HG03175 (cell line): ENCODE data around the gene ZSWIM1.
A peak's percentile ranks its signal among the peaks of the same experiment; 100 is the strongest.

Experiments used
- ATAC-seq: cut with Tn5 transposase; IDR thresholded peaks from one replicate; pipeline ENCODE4 v1.9.1; 2021; ENCODE audit warnings: mild to moderate bottlenecking, moderate library complexity; ENCODE audit not compliant: unreplicated experiment

Gene ZSWIM1

GRCh38 chr20:45880988-45881788 is at the start of gene ZSWIM1:
ZSWIM1 (plus strand) TSS chr20:45881227; CDS start chr20:45882593, 1,366 bp downstream.
- peak; percentile 99 for ATAC-seq

- ATAC-seq, result no peak
Measured at GRCh38 chr20:45832619-45833018, 48.4 kb upstream of the ZSWIM1 start.

DNA sequence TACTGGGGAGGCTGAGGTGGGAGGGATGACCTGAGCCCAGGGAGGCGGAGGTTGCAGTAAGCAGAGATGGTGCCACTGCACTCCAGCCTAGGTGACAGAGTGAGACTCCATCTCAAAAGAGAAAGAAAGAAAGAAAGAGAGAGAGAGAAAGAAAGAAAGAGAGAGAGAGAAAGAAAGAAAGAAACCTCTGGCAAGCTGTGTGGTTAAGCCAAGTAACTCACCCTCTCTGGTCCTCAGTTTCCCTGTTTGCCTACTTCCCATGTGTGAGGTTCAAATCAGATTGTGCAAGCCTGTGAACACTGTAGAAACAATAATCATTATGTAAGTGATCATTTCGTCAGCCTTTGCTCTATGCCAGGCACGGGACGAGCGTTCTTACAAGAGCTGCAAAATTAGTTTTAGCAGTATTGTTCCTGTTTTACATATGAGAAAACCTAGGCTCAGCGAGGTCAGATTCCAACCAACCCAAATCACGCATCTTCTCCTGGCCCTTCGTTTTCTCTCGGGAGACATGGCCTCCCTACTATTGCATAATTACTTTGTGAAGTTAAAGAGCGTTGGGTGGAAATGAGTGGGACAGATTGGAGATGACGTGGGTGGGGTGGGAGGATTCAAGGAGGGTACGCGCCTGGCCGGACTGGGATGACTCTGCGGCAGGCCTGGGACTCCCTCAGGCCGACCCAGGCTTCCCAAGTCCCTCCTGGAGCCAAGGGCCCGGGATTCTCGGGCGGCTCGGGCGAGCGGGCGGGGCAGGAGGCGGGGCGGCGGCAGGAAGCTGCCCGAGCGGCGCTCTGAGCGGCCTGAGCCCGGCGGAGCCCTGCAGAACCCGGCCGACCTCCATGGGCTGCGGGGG is 47.8 kb upstream of the ZSWIM1 start, which contains the start of gene SNX21:
TSS of gene SNX21 (plus strand) at position 770 of the 853 bp plus-strand sequence. CDS start 121 bp downstream, outside the sequence.
- peak; percentile 55 for ATAC-seq

DNA sequence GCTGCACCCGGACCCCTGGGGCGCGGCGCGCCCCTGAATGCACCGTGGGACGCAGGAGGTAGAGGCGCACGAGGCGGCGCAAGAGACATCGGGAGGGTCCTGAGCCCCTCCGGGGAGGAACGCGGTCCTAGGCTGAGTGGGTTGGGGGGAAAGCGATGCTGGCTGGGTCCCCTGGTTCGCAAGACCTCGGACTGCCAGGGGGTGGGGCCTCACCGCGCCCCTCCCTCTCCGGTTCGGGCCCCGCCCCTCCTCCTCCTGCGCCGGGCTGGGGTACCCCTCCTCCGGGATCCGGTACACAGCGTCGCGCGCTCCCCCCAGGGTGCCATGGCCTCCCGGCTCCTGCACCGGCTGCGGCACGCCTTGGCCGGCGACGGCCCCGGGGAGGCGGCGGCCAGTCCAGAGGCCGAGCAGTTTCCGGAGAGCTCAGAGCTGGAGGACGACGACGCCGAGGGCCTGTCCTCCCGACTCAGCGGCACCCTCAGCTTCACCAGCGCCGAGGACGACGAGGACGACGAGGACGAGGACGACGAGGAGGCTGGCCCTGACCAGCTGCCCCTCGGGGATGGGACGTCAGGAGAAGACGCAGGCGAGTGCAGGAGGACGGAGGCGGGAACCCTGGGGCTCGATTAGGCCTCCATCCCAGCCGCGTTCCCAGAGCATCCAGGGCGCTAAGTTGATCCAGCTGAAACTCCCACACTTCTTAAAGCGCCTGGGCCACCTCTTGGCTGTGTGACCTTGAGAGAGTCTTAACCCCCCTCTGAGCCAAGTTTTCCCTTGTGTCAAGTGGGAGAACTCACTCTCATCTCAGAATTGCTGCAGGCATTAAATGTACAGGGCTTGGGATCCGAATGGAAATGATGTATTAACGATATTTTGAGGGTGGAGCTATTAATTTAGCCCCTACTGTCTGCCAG is 46.9 kb upstream of the ZSWIM1 start:
- peak; percentile 53 for ATAC-seq

DNA sequence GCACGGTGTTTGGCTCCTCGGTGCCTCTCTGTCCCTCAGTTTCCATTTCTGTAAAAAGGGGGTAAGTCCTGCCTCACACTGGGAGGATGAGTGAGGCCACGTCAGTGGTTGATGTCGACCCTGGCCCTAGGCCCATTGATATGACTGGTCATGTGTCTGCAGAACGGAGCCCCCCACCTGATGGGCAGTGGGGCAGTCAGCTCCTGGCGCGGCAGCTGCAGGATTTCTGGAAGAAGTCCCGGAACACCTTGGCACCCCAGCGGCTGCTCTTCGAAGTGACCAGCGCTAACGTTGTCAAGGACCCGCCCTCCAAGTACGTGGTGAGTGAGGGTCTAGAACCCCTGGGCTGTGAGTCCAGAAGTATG is 46.2 kb upstream of the ZSWIM1 start:
- no peak for ATAC-seq

DNA sequence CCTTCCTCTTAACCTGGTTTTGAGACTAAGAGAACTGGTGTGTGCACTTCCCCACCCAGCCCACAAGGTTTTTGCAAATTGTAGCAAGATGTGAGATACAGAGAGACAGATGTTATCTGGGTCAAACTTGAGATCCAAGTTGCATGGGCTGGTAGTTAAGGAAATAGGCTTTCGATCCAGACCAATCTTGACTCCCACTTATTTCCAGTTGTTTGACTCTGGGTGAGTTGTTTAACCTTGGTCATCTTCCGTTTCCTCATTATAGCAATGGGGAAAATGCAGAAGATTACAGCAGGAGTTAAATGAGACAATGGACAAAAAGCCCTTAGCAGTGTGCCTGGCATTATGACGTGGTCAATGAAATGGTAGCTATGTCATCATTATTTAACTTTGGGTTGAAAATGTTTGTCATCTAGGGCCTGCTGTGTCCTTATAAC is 45.7 kb upstream of the ZSWIM1 start:
- ATAC-seq, result no peak

- no peak for ATAC-seq
Measured at GRCh38 chr20:45835825-45836224, 45.2 kb upstream of the ZSWIM1 start.

DNA sequence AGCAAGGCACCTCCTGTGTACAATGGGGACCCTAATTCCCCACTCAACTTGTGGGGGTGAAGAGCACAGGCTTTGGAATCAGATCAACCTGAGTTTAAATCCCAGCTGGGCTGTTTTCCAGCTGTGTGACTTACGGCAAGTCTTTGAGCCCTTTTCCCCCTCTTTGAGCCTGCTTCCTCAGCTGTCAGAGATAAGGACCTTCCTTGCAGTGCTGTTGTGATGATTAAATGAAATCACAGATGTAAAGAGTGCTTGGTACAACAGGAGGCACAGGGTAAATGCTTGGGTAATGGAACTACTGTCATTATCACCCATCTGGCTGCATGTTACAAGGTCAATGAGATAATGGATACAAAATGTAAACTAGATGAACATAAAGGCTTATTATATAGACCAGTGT is 44.2 kb upstream of the ZSWIM1 start:
- ATAC-seq, result no peak

GRCh38 chr20:45840700-45841198 is 40.3 kb upstream of the ZSWIM1 start:
- no peak for ATAC-seq

- no peak for ATAC-seq
Measured at GRCh38 chr20:45841407-45842129, 39.5 kb upstream of the ZSWIM1 start.

DNA sequence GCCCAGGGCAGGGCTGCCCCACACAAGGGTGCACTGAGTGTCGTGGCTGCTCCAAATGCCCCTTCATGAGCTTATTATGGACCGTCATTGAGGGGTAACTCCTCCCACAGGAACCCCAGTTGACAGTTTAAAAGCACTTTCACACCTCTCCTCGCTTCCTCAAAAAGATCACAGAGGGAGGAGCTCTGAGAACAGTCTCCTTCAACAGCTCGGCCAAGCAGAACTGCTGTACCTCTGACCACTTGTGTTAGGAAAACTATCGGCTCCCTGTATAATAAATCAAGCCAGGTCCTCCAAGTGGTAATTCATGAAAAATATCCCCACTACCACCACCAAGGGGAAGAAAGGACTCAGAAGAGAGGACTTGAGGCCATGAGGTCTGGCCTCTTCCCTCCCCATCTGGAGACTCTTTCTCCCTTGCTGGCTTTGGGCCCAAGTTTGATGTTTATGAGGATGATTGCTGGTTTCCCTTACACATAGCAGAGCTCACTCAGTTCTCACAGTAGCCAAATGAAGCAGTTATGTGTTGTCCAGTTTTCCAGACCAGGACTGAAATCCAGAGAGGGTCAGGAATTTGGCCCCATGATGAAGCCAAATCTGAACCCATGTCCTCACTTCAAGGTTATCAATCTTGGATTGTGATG is 38.7 kb upstream of the ZSWIM1 start:
- ATAC-seq, result peak; percentile 83

DNA sequence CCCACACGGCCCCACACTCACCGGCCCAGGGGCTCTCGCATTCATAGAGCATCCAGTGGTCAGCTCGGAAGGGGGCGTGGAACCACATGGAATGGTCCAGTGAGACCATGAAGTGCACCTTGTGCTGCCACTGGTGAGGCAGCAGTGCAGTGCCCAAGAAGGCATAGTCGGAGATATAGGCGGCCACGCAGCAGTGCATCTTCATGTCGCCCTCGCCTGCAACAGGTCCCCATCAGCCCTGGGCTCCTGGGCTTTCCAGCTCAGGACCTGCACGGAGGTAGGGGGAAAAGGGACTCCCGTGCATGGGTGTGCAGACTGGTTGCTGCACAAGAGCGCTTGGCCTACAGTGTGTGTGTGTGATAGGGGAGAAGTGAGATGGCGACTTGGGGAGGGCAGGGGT is 37.5 kb upstream of the ZSWIM1 start:
- no peak for ATAC-seq

GRCh38 chr20:45845452-45845851 is 35.6 kb upstream of the ZSWIM1 start:
- no peak for ATAC-seq

DNA sequence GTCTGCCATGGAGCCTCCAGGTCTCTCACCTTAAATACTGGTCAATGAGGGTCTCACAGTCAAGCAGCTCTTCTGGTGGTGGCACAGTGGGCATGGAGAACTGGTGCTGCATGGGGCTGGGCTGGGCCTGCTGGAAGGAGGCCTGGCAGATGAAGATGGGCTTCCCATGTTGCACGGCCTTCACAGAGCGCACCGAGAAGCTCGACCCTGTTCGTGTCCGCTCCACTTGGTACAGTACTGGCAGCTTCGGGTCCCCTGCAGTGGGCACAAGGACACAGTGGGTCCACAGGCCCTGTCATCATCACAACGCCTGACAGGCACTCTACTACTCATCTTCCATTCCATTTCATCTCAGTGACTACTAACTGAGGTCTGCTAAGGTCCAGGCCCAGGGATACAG is 32.6 kb upstream of the ZSWIM1 start:
- no peak for ATAC-seq

DNA sequence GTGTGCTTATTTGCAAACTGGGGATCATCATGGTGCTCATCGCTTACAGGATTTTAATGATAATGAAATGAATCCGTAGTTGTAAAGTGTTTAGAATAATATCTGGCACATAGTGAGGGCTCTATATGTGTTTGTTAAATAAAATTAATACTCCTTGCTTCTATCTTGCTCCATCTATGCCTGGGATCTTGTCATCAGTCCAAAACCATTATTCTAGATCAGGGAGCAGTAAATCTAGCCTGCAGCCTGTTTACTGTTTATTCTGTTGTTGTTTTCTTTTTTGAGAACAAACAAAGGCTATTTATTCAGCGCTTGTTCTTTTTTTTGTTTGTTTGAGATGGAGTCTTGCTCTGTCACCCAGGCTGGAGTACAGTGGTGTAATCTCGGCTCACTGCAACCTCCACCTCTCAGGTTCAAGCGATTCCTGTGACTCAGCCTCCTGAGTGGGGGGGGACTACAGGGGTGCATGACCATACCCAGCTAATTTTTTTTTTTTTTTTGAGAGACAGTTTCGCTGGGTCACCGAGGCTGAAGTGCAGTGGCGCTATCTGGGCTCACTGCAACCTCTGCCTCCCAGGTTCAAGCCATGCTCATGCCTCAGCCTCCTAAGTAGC is 32.0 kb upstream of the ZSWIM1 start:
- ATAC-seq, result no peak

DNA sequence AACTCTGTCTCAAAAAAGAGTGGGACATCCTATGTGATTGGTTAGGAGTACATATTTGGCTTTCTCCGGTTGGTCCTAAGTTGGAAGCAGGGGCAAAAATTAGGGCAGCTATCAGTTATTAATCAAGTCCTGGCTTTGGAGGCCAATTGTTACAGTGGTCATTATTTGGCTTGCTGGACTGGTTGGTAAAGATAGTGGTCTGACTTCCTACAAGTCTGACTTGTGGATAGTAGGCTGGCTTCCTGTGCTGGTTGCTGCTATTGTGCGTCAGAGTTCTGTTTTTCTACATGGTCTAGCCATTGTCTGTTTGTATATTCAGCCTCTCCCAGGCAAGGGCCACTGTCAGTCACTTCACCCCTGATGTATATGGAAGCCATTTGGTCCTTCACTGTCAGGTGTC is 30.8 kb upstream of the ZSWIM1 start:
- ATAC-seq, result no peak

DNA sequence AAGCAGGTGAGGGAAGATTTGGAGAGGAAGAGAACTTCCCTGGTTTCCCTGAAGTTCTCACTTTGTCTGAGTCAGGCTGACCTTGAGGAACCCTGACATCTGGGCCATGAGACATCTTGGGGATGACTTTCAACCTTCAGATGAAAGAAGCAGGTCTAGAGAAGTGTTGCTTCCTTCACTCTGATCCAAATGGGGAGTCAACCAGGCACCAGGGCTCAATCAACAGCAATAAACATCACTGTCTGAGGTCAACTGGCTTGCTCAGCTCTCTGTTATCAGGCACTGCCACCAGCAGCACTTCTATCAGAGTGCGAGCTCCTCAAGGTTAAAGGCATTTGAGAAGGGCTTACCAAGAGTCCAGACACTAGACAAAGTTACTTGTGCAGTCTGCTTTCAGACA is 30.1 kb upstream of the ZSWIM1 start:
- no peak for ATAC-seq

DNA sequence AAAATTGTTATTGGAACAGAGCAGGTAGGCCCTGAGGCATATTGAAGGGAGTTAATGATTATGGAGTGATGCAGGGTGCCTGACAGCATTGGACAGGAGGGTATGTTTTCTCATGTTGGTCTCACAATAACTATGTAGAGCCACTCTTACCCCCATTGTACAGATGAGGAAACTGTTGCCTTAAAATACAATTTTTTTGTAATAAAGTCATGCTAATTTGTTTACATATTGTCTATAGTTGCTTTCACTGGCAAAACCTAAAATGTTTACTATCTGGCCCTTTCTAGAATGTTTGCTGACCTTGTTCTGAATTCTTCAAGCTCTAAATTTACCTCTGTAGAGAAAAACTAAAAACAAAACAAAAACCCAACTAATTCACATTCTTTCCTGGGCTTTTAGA is 29.5 kb upstream of the ZSWIM1 start:
- ATAC-seq, result no peak

- no peak for ATAC-seq
Measured at GRCh38 chr20:45852326-45852725, 28.7 kb upstream of the ZSWIM1 start.
